GM21786 (cell line): ENCODE data around the gene MDM4.
A peak's percentile ranks its signal among the peaks of the same experiment; 100 is the strongest.

Experiments used
- ATAC-seq: cut with Tn5 transposase; IDR thresholded peaks from one replicate; pipeline ENCODE4 v1.9.1; 2021; ENCODE audit not compliant: unreplicated experiment

Gene MDM4

GRCh38 chr1:204576422-204576821, 60.2 kb downstream of the MDM4 start:
- ATAC-seq = no peak

GRCh38 chr1:204577794-204578478, 61.7 kb downstream of the MDM4 start:
- no peak for ATAC-seq

GRCh38 chr1:204578867-204579664, 62.9 kb downstream of the MDM4 start:
- ATAC-seq = peak; percentile 81

GRCh38 chr1:204579681-204580080, 63.5 kb downstream of the MDM4 start:
- no peak for ATAC-seq

- no peak for ATAC-seq
These were observed 64.7 kb downstream of the MDM4 start for GRCh38 chr1:204580862-204581261.

GRCh38 chr1:204581759-204582158, 65.6 kb downstream of the MDM4 start:
- ATAC-seq = no peak

DNA sequence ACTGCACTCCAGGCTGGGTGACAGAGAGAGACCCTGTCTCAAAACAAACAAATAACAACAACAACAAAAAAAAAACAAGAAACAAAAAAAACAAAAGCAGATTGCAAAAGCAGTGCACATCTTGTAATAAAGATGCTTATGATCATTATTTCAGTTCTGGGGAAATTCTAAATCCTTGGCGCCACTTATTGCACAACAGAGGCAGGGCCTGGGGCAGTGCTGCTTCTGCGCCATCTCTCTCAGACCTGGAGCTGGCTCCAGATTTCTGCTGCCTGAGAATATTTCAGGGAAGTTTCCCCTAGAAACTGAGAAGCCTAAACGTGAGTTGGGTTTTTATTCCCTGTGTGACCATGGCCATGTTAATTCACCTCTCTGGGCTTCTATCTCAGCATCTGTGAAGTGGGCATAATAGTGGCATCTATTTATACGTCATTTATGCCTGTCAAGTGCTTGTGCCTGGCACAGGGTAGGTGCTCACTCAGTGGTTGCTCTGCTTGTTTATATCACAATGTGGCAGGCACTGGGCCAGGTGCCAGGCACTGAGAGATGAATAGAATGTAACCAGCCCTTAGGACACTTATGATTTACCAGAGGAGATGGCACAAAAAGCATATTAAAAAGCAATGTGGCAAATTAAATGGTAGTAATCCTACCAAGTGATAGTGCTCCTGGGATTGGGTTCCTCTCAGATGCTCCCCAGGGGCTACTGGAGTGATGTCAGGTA, 67.9 kb downstream of the MDM4 start:
- ATAC-seq = no peak

DNA sequence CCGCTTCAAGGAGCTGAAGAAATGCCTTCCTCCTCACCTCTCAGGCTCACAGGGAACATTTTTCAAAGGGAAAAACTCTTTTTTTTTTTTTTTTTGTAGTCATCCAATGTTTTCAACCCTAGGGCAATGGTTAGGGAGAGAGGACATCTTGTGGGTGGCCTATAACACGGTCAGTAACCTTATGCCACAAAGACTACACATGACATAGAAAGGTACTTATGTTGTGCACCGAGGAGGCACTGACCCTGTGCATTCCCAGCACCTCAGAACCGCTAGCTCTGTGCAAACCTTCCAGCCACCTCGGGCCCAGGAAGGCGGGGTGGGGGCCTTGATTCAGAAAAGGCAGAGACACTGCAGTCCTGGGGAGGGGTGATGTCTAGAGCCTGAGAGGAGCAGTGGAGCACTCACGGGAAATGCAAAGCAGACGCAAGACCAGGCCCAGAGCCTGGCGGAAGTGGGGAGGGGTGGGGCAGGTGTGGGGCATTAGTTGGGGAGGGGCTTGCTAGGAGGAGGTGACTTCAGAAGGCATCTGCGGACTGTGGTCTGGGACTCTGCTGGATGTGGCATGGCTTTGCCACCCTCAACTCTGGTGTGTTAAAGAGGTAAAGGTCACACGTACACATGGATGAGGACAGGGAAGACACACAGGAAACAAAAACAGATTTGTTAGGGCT, 68.6 kb downstream of the MDM4 start:
- ATAC-seq = no peak

DNA sequence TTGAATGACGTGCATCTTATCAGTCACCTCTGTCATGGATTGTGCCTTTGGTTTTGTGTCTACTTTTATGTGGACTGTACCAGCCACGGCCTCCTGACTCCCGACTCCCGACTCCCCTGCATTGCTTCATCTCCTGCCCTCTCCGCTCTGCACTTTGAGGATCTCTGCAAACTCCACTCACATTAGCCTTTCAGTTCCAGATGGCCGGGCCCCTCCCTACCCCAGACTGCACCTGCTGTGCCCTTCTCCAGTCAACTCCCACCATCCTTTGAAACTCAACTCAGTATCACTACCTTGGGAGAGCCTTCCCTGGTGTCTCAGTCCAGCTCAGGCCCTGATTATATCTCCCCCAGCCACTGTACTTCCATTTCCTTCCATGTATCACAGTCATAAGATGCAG, 71.4 kb downstream of the MDM4 start:
- no peak for ATAC-seq

GRCh38 chr1:204588826-204589225, 72.6 kb downstream of the MDM4 start:
- no peak for ATAC-seq

DNA sequence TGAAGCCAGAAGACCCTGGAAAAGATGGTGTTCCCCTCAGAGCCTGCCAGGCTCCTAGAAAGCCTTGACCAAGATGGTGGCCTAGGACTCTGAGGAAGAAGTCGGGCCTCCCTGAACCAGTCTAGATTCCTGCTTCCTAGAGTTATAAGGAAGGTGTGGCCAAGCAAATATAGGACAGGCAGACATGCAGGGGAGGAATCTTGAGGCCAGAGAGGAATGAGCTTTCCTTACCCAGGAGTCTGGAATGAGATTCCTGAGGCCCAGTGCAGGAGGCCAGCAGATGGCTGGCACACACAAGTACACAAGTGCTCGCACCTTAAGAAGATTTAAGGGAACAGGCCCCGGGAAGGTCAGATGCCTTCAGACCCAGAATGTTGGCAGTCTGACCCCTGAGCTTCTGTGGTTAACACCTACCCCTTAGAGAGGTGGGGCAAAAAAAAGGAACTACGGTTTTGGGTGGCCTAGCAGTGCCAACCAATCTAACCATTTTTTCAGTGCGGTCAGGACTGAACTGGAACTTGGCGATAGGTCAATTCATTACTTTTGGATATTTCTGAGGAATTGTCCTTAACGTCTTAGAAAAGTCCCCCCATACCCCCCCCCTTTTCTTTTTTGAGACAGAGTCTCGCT, 73.3 kb downstream of the MDM4 start:
- no peak for ATAC-seq

DNA sequence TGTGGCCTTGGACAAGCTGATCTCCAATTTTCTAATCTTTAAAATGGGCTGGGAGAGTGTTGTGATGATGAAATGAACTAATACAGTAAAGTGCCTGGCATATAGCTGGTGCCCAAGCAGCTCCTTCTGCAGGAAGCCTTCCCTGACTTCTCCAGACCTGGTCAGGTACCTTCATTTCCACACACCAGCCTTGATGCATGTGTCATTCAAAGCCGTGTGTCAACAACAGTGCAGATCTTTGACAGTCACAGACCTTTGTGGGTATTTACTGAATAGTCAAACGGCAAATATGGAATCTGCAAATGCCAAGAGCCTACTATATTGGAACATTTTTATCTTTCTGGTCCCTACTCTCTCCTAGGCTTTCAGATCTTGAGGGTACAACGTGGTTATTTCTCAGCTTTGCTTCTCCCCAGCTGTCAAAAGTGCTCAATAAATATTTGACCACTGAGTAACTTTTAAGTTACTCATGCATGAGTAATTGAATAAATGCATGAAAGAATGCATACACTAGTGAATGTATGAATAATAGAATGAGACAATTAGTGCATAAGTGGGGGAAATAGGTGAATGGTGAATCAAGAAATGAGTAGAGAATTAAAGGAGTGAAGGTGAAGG, 75.4 kb downstream of the MDM4 start:
- ATAC-seq = no peak

DNA sequence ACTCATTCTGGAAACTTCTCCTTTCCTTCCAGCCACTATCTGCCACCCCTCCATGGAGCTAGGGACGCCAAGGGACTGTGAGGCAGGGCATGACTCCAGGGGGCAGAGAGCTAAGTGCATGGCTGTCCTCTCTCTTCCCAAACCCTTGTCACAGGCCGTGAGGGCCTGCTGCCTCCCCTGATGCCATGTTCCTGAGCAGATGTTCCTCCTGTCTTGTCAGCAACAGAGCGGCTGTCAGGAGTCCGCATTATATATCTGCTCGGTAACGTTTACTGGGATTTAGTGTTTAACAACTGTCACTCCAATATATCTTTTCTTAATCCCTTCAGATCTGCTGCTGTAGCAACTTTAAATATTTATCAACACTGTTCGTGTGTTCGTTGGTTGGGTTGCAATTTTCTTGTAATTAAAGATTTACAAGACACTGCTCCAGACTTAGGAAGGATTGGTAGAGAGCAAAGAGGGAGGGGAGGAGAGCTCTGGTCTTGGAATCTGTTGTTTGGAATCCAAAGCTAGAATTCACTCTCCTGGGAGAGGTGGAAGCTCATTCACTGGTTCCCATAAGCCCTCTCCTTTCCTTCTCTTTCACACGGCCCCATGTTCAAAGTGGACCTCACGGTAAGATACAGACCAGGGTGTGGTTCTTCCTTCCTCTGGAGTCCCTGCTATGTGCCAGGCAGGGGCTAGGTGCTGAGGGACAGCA, 76.2 kb downstream of the MDM4 start:
- no peak for ATAC-seq

DNA sequence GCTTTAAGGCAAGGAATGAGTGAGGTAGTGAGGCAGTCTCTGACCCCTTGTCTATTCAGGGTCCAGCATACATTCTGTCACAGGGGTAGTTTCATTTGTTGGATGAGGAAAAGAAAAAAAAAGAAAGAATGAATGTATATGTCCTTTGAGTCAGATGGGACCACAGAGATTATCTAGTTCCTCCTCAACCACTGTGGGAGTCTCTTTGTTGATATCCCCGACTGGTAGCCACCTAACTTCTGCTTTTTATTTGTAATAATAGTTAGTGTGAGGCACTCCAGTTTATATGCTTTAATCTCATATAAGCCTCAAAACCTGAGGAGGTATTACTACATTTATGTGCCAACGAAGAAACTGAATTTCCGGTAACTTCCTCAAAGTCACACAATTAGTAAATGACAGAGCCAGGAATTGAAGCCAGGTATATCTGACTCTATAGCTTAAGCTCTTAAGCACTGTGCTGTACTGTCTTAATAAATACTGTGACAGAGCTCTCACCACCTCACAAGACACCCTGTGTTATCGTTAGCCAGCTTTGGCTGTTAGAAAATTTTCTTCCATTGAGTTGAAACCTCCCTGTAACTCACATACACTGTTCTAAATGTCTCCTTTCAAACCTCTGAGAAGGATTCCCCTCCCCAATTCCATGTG, 82.2 kb downstream of the MDM4 start:
- no peak for ATAC-seq

GRCh38 chr1:204599098-204599497, 82.9 kb downstream of the MDM4 start:
- no peak for ATAC-seq

DNA sequence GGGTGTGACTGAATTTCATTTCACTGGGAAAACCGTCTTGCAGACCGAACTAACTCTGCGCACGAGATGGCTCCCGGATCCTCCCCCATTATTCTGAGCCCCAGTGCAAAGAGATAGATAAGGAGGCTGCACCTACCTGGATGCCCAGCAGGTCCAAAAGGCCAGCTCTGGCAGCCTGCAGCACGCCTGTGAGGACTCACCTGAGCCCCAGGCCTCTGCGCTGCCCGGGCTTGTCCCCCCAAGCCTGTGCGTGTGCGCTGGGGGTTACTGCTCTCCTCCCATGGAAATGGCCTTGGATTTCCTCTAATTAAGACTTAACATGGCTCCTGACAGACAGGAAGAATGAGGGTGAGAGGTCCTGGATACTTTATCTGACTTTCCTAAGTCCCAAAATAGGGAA, 83.4 kb downstream of the MDM4 start:
- no peak for ATAC-seq

DNA sequence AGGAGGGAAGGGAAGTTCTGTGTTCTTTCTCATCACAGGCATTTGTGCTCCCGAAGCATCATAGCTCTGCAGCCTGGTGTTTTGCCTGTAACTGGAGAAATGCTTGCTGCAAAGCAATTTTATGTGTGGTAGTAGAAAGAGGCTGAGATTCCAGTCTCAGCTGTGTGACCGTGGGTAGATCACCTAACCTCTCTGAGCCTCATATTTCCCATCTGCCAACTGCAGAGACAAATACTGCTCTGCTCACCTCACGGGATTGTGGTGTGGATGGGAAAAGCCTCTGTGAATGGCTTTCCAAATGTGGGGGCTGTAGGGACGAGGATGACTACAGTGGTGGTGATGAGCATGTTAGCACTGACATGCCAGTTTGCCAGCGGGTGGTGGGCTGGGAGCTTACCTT, 84.0 kb downstream of the MDM4 start:
- no peak for ATAC-seq

DNA sequence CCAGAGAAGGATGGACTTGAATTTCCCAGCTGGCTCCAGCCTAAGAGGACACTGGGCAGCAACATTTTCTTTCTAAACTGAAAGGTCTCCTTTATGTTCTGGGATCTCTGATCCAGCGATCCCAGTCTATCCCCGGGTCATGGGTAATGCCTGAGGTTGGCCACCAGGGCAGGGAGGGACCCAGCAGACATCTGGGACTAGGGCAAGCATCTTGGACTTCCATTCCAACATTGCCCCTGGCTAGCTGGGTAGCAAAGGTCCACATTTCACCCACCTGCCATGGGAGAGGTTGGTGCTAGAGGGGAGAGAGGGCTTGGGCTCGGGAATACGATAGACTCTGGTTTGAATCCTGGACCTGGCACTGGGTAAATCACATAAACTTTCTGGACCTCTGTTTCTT, 84.8 kb downstream of the MDM4 start:
- no peak for ATAC-seq

GRCh38 chr1:204602111-204602579, 85.9 kb downstream of the MDM4 start:
- ATAC-seq = no peak
